Calu3 (cell line): ENCODE data around the gene ATL2. TPM values are rescaled to one million over a fixed set of nuclear protein-coding genes. Genes with fewer than 3 reads are reported as not detected.

Experiments
- BruUV-seq: library from RNA; stranded (reverse); fragments of 400-500 nt; replicated peaks from 2 replicates; lab custom pipeline; 2021; lab: Mats Ljungman, UMichigan
- CTCF ChIA-PET: fragments of 300-600 bp; sonication (Branson Sonifier 250); formaldehyde crosslinking; loops from one replicate; lab custom pipeline; 2022; ENCODE audit warnings: antibody characterized with exemption; lab: Charles Lee
- DNase-seq: peaks from one replicate; pipeline ENCODE4 v3.0.0; 2022
- H3K27ac Mint-ChIP-seq: one replicate; pipeline ENCODE4 v1.8.0; 2022; ENCODE audit warnings: mixed read lengths; ENCODE audit not compliant: unreplicated experiment
- H3K27me3 Mint-ChIP-seq: one replicate; pipeline ENCODE4 v1.8.0; 2022; ENCODE audit warnings: mixed read lengths; ENCODE audit not compliant: unreplicated experiment
- H3K36me3 Mint-ChIP-seq: one replicate; pipeline ENCODE4 v1.8.0; 2022; ENCODE audit warnings: mild to moderate bottlenecking, moderate library complexity, mixed read lengths; ENCODE audit not compliant: insufficient read depth, unreplicated experiment
- H3K4me1 Mint-ChIP-seq: one replicate; pipeline ENCODE4 v1.8.0; 2022; ENCODE audit warnings: mild to moderate bottlenecking, low read depth, mixed read lengths; ENCODE audit not compliant: unreplicated experiment
- H3K4me3 Mint-ChIP-seq: one replicate; pipeline ENCODE4 v1.8.0; 2022; ENCODE audit warnings: mild to moderate bottlenecking, low read depth, moderate library complexity, mixed read lengths; ENCODE audit not compliant: unreplicated experiment
- H3K9me3 Mint-ChIP-seq: one replicate; pipeline ENCODE4 v1.8.0; 2022; ENCODE audit warnings: low read depth, mixed read lengths; ENCODE audit not compliant: unreplicated experiment
- CTCF ChIP-seq: fragments of 200-600 bp; IDR thresholded peaks from one replicate; pipeline ENCODE4 v1.8.0; 2022; ENCODE audit warnings: antibody characterized with exemption; ENCODE audit not compliant: unreplicated experiment
- intact Hi-C: fragments of 100-400 bp; cut with micrococcal nuclease; formaldehyde crosslinking; loops from one replicate; pipeline ENCODE4 v1.10.0; 2022; ENCODE audit not compliant: unreplicated experiment
- total RNA-seq: library from RNA; stranded (reverse); gene quantifications from 2 replicates; pipeline ENCODE4 v1.2.3, GENCODE V29; 2022

Gene ATL2
- total RNA-seq, 1 experiment from 2014 or later, result 118 TPM

GRCh38 chr2:38298539-38298938 is 78.5 kb downstream of the ATL2 start:
- H3K9me3 Mint-ChIP-seq, result no peaks in the 10 kb centered on the region
- intact Hi-C loops, result no loop called here
- TF ChIP-seq CTCF, result no peak
- no peak for DNase-seq
- CTCF ChIA-PET, result no interaction called here
- H3K27me3 Mint-ChIP-seq, result no peaks in the 10 kb centered on the region
- peaks cover 11% of the 10 kb centered on the region for H3K4me1 Mint-ChIP-seq
- no peak overlapping the region for H3K27ac Mint-ChIP-seq
- H3K4me3 Mint-ChIP-seq, result no peak overlapping the region
- no TSS peak for BruUV-seq
- peaks cover 73% of the 10 kb centered on the region for H3K36me3 Mint-ChIP-seq

- TF ChIP-seq CTCF, result no peak
- CTCF ChIA-PET, result interaction anchor here (0.5 to 0.6 kb wide), 2 partner anchors 81 to 145 kb away, joined by 3 to 4 read pairs; partner anchors contain the start of gene ATL2
Measured at GRCh38 chr2:38296197-38296780, 80.8 kb downstream of the ATL2 start.

GRCh38 chr2:38294597-38294996 is 82.5 kb downstream of the ATL2 start:
- Mint-ChIP-seq H3K9me3 (no peaks in the 10 kb centered on the region), H3K27ac (no peak overlapping the region), H3K4me1 (peaks cover 9% of the 10 kb centered on the region), H3K27me3 (no peaks in the 10 kb centered on the region), H3K36me3 (peaks cover 43% of the 10 kb centered on the region), H3K4me3 (no peak overlapping the region)
- TF ChIP-seq CTCF, result no peak
- no TSS peak for BruUV-seq
- no peak for DNase-seq
- intact Hi-C loops, result no loop called here
- CTCF ChIA-PET, result interaction anchor here (0.8 kb wide), 1 partner anchor 9 kb away, joined by 3 read pairs; no protein-coding TSS in a partner anchor

More at GRCh38 chr2:38296197-38296780, 80.8 kb downstream of the ATL2 start:
- no peaks in the 10 kb centered on the region for H3K4me1 Mint-ChIP-seq
- DNase-seq, result no peak
- intact Hi-C loops, result no loop called here
- no peaks in the 10 kb centered on the region for H3K27me3 Mint-ChIP-seq
- H3K36me3 Mint-ChIP-seq, result peaks cover 60% of the 10 kb centered on the region
- no peak overlapping the region for H3K4me3 Mint-ChIP-seq
- no peak overlapping the region for H3K27ac Mint-ChIP-seq
- no peaks in the 10 kb centered on the region for H3K9me3 Mint-ChIP-seq
- BruUV-seq, result no TSS peak

- no peaks in the 10 kb centered on the region for H3K27me3 Mint-ChIP-seq
- intact Hi-C loops, result no loop called here
- CTCF ChIA-PET, result interaction anchor here (0.5 to 0.6 kb wide), 3 partner anchors 37 to 208 kb away, joined by 3 to 4 read pairs (median 4); no protein-coding TSS in a partner anchor
- H3K4me1 Mint-ChIP-seq, result peaks cover 9% of the 10 kb centered on the region
- no peak for TF ChIP-seq CTCF
- H3K36me3 Mint-ChIP-seq, result peaks cover 31% of the 10 kb centered on the region
- no peaks in the 10 kb centered on the region for H3K9me3 Mint-ChIP-seq
- DNase-seq, result no peak
- BruUV-seq, result no TSS peak
- no peak overlapping the region for H3K27ac Mint-ChIP-seq
- no peak overlapping the region for H3K4me3 Mint-ChIP-seq
Measured at GRCh38 chr2:38293152-38293865, 83.8 kb downstream of the ATL2 start.
